AG04449 (cell line): Measurements from ENCODE around the gene PHLPP2.

Experiments used
- CTCF ChIA-PET: fragments of 350-600 bp; formaldehyde crosslinking; extraction: SDS; loops from one replicate; lab custom pipeline; 2021; ENCODE audit warnings: antibody characterized with exemption; lab: Yijun Ruan, JAX
- POLR2A ChIA-PET: fragments of 400-600, 350-600 bp; formaldehyde crosslinking; extraction: SDS; loops from one replicate; lab custom pipeline; 2020; ENCODE audit warnings: antibody characterized with exemption, inconsistent platforms; lab: Yijun Ruan, JAX
- DNase-seq: peaks from one replicate; pipeline ENCODE4 v3.0.0-alpha.2; 2010; ENCODE audit warnings: low read depth, low spot score
- H3K4me3 ChIP-seq: 2 replicates; pipeline ENCODE4 v1.5.1; 2011; ENCODE audit warnings: low read depth, mild to moderate bottlenecking, control low read depth, low read length
- CTCF ChIP-seq: IDR thresholded peaks from one replicate; pipeline ENCODE4 v1.5.1; 2011; ENCODE audit warnings: mild to moderate bottlenecking, moderate library complexity, low read length, control low read depth, inconsistent platforms; ENCODE audit not compliant: insufficient read depth; ENCODE audit errors: missing control alignments

PHLPP2 gene

GRCh38 chr16:71737501-71737900, 13.0 kb upstream of the PHLPP2 start:
- no peak overlapping the region for H3K4me3 ChIP-seq
- POLR2A ChIA-PET, result no interaction called here
- CTCF ChIA-PET, result no interaction called here
- no peak for TF ChIP-seq CTCF
- DNase-seq, result no peak

- ChIA-PET CTCF (interaction anchor here (0.9 to 1.8 kb wide), 3 partner anchors 24 to 227 kb away, joined by 4 to 5 read pairs (median 4); no protein-coding TSS in a partner anchor), POLR2A (no interaction called here)
- H3K4me3 ChIP-seq, result no peak overlapping the region
- no peak for DNase-seq
- no peak for TF ChIP-seq CTCF
These were observed 10.0 kb upstream of the PHLPP2 start for GRCh38 chr16:71734511-71734910.

- H3K4me3 ChIP-seq, result no peak overlapping the region
- ChIA-PET CTCF (interaction anchor here (0.7 to 2.2 kb wide), 3 partner anchors 150 to 229 kb away, joined by 4 to 5 read pairs (median 4); no protein-coding TSS in a partner anchor), POLR2A (no interaction called here)
- DNase-seq, result no peak
- no peak for TF ChIP-seq CTCF
These were observed 8.1 kb upstream of the PHLPP2 start for GRCh38 chr16:71732587-71732986.

GRCh38 chr16:71727551-71728324, 3.2 kb upstream of the PHLPP2 start:
- ChIA-PET POLR2A (no interaction called here), CTCF (interaction anchor here (1.7 kb wide), 1 partner anchor 117 kb away, joined by 3 read pairs; no protein-coding TSS in a partner anchor)

GRCh38 chr16:71726476-71727315, 2.2 kb upstream of the PHLPP2 start:
- POLR2A ChIA-PET, result no interaction called here
- TF ChIP-seq CTCF, result no peak
- CTCF ChIA-PET, result interaction anchor here (0.7 to 1.7 kb wide), 2 partner anchors 116 to 156 kb away, joined by 3 read pairs; no protein-coding TSS in a partner anchor
- no peak overlapping the region for H3K4me3 ChIP-seq
- no peak for DNase-seq

More at GRCh38 chr16:71727551-71728324, 3.2 kb upstream of the PHLPP2 start:
- no peak overlapping the region for H3K4me3 ChIP-seq
- DNase-seq, result no peak
- TF ChIP-seq CTCF, result no peak
